Colonic mucosa (tissue), 4 donors: ENCODE measurements around the gene GEMIN8. TPM values are rescaled to one million over a fixed set of nuclear protein-coding genes. Genes with fewer than 3 reads are reported as not detected.

Experiments
- DNase-seq: peaks from one replicate; pipeline ENCODE4 v3.0.0-alpha.2; 2020
- H3K27ac ChIP-seq: fragments of 200-600 bp; one replicate; pipeline ENCODE4 v1.8.0; 2021
- H3K27me3 ChIP-seq: fragments of 200-600 bp; one replicate; pipeline ENCODE4 v1.8.0; 2021
- H3K36me3 ChIP-seq: fragments of 200-600 bp; one replicate; pipeline ENCODE4 v1.8.0; 2021
- H3K4me1 ChIP-seq: fragments of 200-600 bp; one replicate; pipeline ENCODE4 v1.8.0; 2021; ENCODE audit warnings: mild to moderate bottlenecking
- H3K4me3 ChIP-seq: fragments of 200-600 bp; one replicate; pipeline ENCODE4 v1.8.0; 2021
- H3K9ac ChIP-seq, 2 donors: one replicate each; pipeline ENCODE4 v1.7.0; 2013; ENCODE audit warnings: control low read depth in 2 of 2, low read depth in 2 of 2, low read length in 2 of 2
- H3K9me3 ChIP-seq: fragments of 200-600 bp; one replicate; pipeline ENCODE4 v1.8.0; 2021
- intact Hi-C: fragments of 100-400 bp; cut with DNase I; formaldehyde crosslinking; loops from one replicate; pipeline ENCODE4 v1.14.1; 2022
- total RNA-seq, 2 donors: library from RNA; stranded (reverse); fragmentation: NEBNext Ultra II Directional in 1 of 2; extraction: Animal tissue kit (Norgen Biotek cat#: 25700) in 1 of 2; gene quantifications; one replicate each; pipeline ENCODE4 v1.2.1, GENCODE V29; 2021
- TF ChIP-seq, protein P1 (sequence below): fragments of 200-600 bp; IDR thresholded peaks from one replicate; pipeline ENCODE4 v1.8.0; 2022; ENCODE audit warnings: antibody characterized with exemption, mild to moderate bottlenecking
- donor health status: healthy.
- donor health status: DM: no; HTN: no; CAD: no.
- donor health status: DM: no; HTN: no; CAD: no.

The GEMIN8 gene
- total RNA-seq, 2 donors from 2014 or later = 16.4 to 20.9 TPM

DNA sequence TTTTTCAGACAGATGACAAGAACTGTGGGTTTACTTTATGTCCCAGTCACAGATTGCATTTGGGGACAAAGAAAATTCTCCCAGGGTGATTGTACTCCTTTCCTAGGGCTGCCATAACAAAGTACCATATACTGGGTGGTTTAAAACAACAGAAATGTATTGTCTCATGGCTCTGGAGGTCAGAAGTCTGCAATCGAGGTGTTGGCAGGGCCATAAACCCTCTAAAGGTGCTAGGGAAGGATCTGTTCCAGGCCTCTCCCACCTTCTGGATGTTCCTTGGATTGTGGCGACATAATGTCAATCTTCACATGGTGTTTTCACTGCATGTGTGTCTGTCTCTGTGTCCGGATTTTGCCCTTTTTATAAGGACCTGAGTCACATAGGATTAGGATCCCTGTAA, 12.3 kb downstream of the GEMIN8 start:
- Histone ChIP-seq H3K9ac (no peak overlapping the region), H3K4me1 (no peaks in the 10 kb centered on the region), H3K27me3 (no peaks in the 10 kb centered on the region), H3K27ac (no peak overlapping the region), H3K4me3 (no peak overlapping the region), H3K9me3 (no peaks in the 10 kb centered on the region), H3K36me3 (no peaks in the 10 kb centered on the region)
- DNase-seq = no peak
- intact Hi-C loops = no loop called here
- TF ChIP-seq, protein P1, sequence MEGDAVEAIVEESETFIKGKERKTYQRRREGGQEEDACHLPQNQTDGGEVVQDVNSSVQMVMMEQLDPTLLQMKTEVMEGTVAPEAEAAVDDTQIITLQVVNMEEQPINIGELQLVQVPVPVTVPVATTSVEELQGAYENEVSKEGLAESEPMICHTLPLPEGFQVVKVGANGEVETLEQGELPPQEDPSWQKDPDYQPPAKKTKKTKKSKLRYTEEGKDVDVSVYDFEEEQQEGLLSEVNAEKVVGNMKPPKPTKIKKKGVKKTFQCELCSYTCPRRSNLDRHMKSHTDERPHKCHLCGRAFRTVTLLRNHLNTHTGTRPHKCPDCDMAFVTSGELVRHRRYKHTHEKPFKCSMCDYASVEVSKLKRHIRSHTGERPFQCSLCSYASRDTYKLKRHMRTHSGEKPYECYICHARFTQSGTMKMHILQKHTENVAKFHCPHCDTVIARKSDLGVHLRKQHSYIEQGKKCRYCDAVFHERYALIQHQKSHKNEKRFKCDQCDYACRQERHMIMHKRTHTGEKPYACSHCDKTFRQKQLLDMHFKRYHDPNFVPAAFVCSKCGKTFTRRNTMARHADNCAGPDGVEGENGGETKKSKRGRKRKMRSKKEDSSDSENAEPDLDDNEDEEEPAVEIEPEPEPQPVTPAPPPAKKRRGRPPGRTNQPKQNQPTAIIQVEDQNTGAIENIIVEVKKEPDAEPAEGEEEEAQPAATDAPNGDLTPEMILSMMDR = no peak

DNA sequence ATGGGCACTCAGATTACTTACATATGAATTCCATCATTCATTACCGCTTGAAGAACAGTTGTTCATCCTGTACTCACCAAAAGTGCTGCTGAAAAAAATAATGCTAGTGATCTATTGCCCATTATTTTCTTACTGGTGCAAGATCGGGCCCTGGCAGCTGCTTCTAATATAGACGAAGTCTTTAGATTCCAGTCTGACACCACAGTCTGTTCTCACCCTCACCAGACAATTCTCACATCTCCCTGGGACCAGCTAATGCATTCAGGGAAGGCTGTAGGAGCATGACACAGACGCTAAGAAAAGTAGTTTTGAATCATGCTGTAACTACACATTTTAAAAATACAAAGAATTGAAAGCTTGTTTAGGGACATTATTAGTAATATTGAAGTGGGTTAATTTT, 13.8 kb downstream of the GEMIN8 start:
- H3K4me1 ChIP-seq = no peaks in the 10 kb centered on the region
- DNase-seq = no peak
- no peak overlapping the region for H3K27ac ChIP-seq
- H3K27me3 ChIP-seq = no peaks in the 10 kb centered on the region
- TF ChIP-seq, protein P1 = no peak
- intact Hi-C loops = no loop called here
- H3K36me3 ChIP-seq = no peaks in the 10 kb centered on the region
- H3K4me3 ChIP-seq = no peak overlapping the region
- no peak overlapping the region for H3K9ac ChIP-seq
- H3K9me3 ChIP-seq = no peaks in the 10 kb centered on the region

- Histone ChIP-seq H3K4me1 (no peaks in the 10 kb centered on the region), H3K9me3 (no peaks in the 10 kb centered on the region), H3K27ac (no peak overlapping the region), H3K4me3 (no peak overlapping the region), H3K27me3 (no peaks in the 10 kb centered on the region), H3K36me3 (no peaks in the 10 kb centered on the region), H3K9ac (no peak overlapping the region)
- TF ChIP-seq, protein P1 = no peak
- no peak for DNase-seq
- intact Hi-C loops = no loop called here
Observed at GRCh38 chrX:14015294-14015693, 14.4 kb downstream of the GEMIN8 start.

- no peaks in the 10 kb centered on the region for H3K9me3 ChIP-seq
- no peak overlapping the region for H3K9ac ChIP-seq
- no peaks in the 10 kb centered on the region for H3K36me3 ChIP-seq
- TF ChIP-seq, protein P1 = no peak
- no peak overlapping the region for H3K4me3 ChIP-seq
- H3K4me1 ChIP-seq = no peaks in the 10 kb centered on the region
- intact Hi-C loops = no loop called here
- no peak overlapping the region for H3K27ac ChIP-seq
- H3K27me3 ChIP-seq = no peaks in the 10 kb centered on the region
- no peak for DNase-seq
Observed at GRCh38 chrX:14014526-14014925, 15.2 kb downstream of the GEMIN8 start.

GRCh38 chrX:14013054-14013453, 16.6 kb downstream of the GEMIN8 start:
- Histone ChIP-seq H3K27ac (no peak overlapping the region), H3K9me3 (no peaks in the 10 kb centered on the region), H3K9ac (no peak overlapping the region), H3K4me3 (no peak overlapping the region), H3K27me3 (no peaks in the 10 kb centered on the region), H3K36me3 (no peaks in the 10 kb centered on the region), H3K4me1 (no peaks in the 10 kb centered on the region)
- intact Hi-C loops = no loop called here
- DNase-seq = no peak
- TF ChIP-seq, protein P1 = no peak

- intact Hi-C loops = no loop called here
- H3K4me1 ChIP-seq = no peaks in the 10 kb centered on the region
- H3K9ac ChIP-seq = no peak overlapping the region
- no peaks in the 10 kb centered on the region for H3K36me3 ChIP-seq
- no peak for DNase-seq
- no peaks in the 10 kb centered on the region for H3K9me3 ChIP-seq
- no peak overlapping the region for H3K4me3 ChIP-seq
- no peaks in the 10 kb centered on the region for H3K27me3 ChIP-seq
- TF ChIP-seq, protein P1 = no peak
- H3K27ac ChIP-seq = no peak overlapping the region
Observed at GRCh38 chrX:14010566-14010965, 19.1 kb downstream of the GEMIN8 start.
